Activated T-helper 2 cell treated with anti-CD3 and anti-CD28 coated beads, Interferon-gamma antibody, Interleukin-2, Interleukin-4, amounts not matched to agents 10 μg/mL and 5 μg/mL and 100 μg/mL, durations not matched to agents 14 hours and 24 hours and 36 hours (primary cell): ENCODE results near the gene YLPM1. TPM values are rescaled to one million over a fixed set of nuclear protein-coding genes. Genes with fewer than 3 reads are reported as not detected.

Experiments used
- DNase-seq: peaks from one replicate; pipeline ENCODE4 v3.0.0; 2021; ENCODE audit warnings: low spot score
- H3K27ac Mint-ChIP-seq: one replicate; pipeline ENCODE4 v1.8.0; 2021; ENCODE audit warnings: mixed read lengths
- H3K27me3 Mint-ChIP-seq: one replicate; pipeline ENCODE4 v1.8.0; 2021; ENCODE audit warnings: low read depth, mixed read lengths
- H3K36me3 Mint-ChIP-seq: one replicate; pipeline ENCODE4 v1.8.0; 2021; ENCODE audit warnings: low read depth, mixed read lengths
- H3K4me1 Mint-ChIP-seq: one replicate; pipeline ENCODE4 v1.8.0; 2021; ENCODE audit warnings: low read depth, mixed read lengths
- H3K4me3 Mint-ChIP-seq: one replicate; pipeline ENCODE4 v1.8.0; 2021; ENCODE audit warnings: low read depth, mild to moderate bottlenecking, moderate library complexity, mixed read lengths
- H3K9me3 Mint-ChIP-seq: one replicate; pipeline ENCODE4 v1.8.0; 2021; ENCODE audit warnings: mixed read lengths
- intact Hi-C: fragments of 100-400 bp; cut with micrococcal nuclease; formaldehyde crosslinking; loops from one replicate; pipeline ENCODE4 v1.15.1; 2023
- total RNA-seq: library from RNA; stranded (reverse); gene quantifications from 2 replicates; pipeline ENCODE4 v1.2.3, GENCODE V29; 2022

YLPM1 gene
- 71.7 and 75.1 TPM in 2 replicates for total RNA-seq

GRCh38 chr14:74762917-74763802, at the start of gene YLPM1:
Gene YLPM1, plus strand, starts transcription at chr14:74763316. Its CDS starts 174 bp downstream, at chr14:74763490.
- intact Hi-C loops: loop anchor here (1.0 to 10.0 kb wide), 3 partner anchors 30 to 902 kb away; partner anchors contain the start of genes AREL1, ERG28, FCF1 and TTLL5
- DNase-seq: peak; percentile 93
- H3K9me3 Mint-ChIP-seq: peaks cover 4% of the 10 kb centered on the region
- H3K4me1 Mint-ChIP-seq: peaks cover 42% of the 10 kb centered on the region
- peak within 1 kb of the TSS; percentile 100 for H3K4me3 Mint-ChIP-seq
- peaks cover 32% of the 10 kb centered on the region for H3K36me3 Mint-ChIP-seq
- H3K27ac Mint-ChIP-seq: peak within 1 kb of the TSS; percentile 98
- no peaks in the 10 kb centered on the region for H3K27me3 Mint-ChIP-seq

GRCh38 chr14:74713395-74713735, 49.8 kb upstream of the YLPM1 start:
- H3K27ac Mint-ChIP-seq: peak overlapping the region; percentile 97
- peak overlapping the region; percentile 98 for H3K4me3 Mint-ChIP-seq
- intact Hi-C loops: loop anchor here (1.0 to 5.0 kb wide), 2 partner anchors 50 to 106 kb away; partner anchors contain the start of gene YLPM1
- H3K4me1 Mint-ChIP-seq: peaks cover 27% of the 10 kb centered on the region
- peaks cover 30% of the 10 kb centered on the region for H3K36me3 Mint-ChIP-seq
- no peaks in the 10 kb centered on the region for H3K27me3 Mint-ChIP-seq
- no peak for DNase-seq
- no peaks in the 10 kb centered on the region for H3K9me3 Mint-ChIP-seq

GRCh38 chr14:74720526-74720925, 42.6 kb upstream of the YLPM1 start:
- H3K27ac Mint-ChIP-seq: no peak overlapping the region
- no peaks in the 10 kb centered on the region for H3K9me3 Mint-ChIP-seq
- DNase-seq: no peak
- H3K27me3 Mint-ChIP-seq: no peaks in the 10 kb centered on the region
- peaks cover 41% of the 10 kb centered on the region for H3K36me3 Mint-ChIP-seq
- H3K4me3 Mint-ChIP-seq: no peak overlapping the region
- peaks cover 4% of the 10 kb centered on the region for H3K4me1 Mint-ChIP-seq
- intact Hi-C loops: no loop called here

- Mint-ChIP-seq H3K36me3 (peaks cover 37% of the 10 kb centered on the region), H3K27ac (no peak overlapping the region), H3K4me1 (no peaks in the 10 kb centered on the region), H3K9me3 (no peaks in the 10 kb centered on the region), H3K4me3 (no peak overlapping the region), H3K27me3 (no peaks in the 10 kb centered on the region)
- no peak for DNase-seq
- intact Hi-C loops: no loop called here
Measured at GRCh38 chr14:74723134-74723533, 40.0 kb upstream of the YLPM1 start.

GRCh38 chr14:74732387-74732786, 30.7 kb upstream of the YLPM1 start:
- peaks cover 2% of the 10 kb centered on the region for H3K4me1 Mint-ChIP-seq

GRCh38 chr14:74733221-74733620, 29.9 kb upstream of the YLPM1 start:
- peaks cover 32% of the 10 kb centered on the region for H3K36me3 Mint-ChIP-seq
- no peak overlapping the region for H3K4me3 Mint-ChIP-seq
- H3K27me3 Mint-ChIP-seq: no peaks in the 10 kb centered on the region

More at GRCh38 chr14:74732387-74732786, 30.7 kb upstream of the YLPM1 start:
- peaks cover 35% of the 10 kb centered on the region for H3K36me3 Mint-ChIP-seq
- no peaks in the 10 kb centered on the region for H3K27me3 Mint-ChIP-seq
- DNase-seq: no peak
- no peaks in the 10 kb centered on the region for H3K9me3 Mint-ChIP-seq
- intact Hi-C loops: no loop called here
- H3K27ac Mint-ChIP-seq: no peak overlapping the region
- H3K4me3 Mint-ChIP-seq: no peak overlapping the region

GRCh38 chr14:74735125-74735524, 28.0 kb upstream of the YLPM1 start:
- no peaks in the 10 kb centered on the region for H3K9me3 Mint-ChIP-seq
- H3K4me3 Mint-ChIP-seq: no peak overlapping the region

More at GRCh38 chr14:74733221-74733620, 29.9 kb upstream of the YLPM1 start:
- H3K27ac Mint-ChIP-seq: no peak overlapping the region
- no peaks in the 10 kb centered on the region for H3K9me3 Mint-ChIP-seq
- no peak for DNase-seq
- intact Hi-C loops: no loop called here
- H3K4me1 Mint-ChIP-seq: peaks cover 2% of the 10 kb centered on the region

GRCh38 chr14:74737753-74738325, 25.3 kb upstream of the YLPM1 start:
- H3K27ac Mint-ChIP-seq: no peak overlapping the region
- no peaks in the 10 kb centered on the region for H3K4me1 Mint-ChIP-seq
- no peaks in the 10 kb centered on the region for H3K27me3 Mint-ChIP-seq
- intact Hi-C loops: no loop called here
- DNase-seq: no peak
- H3K9me3 Mint-ChIP-seq: no peaks in the 10 kb centered on the region
- no peak overlapping the region for H3K4me3 Mint-ChIP-seq
- H3K36me3 Mint-ChIP-seq: peaks cover 32% of the 10 kb centered on the region

More at GRCh38 chr14:74735125-74735524, 28.0 kb upstream of the YLPM1 start:
- Mint-ChIP-seq H3K36me3 (peaks cover 32% of the 10 kb centered on the region), H3K27ac (no peak overlapping the region), H3K27me3 (no peaks in the 10 kb centered on the region), H3K4me1 (no peaks in the 10 kb centered on the region)
- no peak for DNase-seq
- intact Hi-C loops: no loop called here

- intact Hi-C loops: no loop called here
Measured at GRCh38 chr14:74739293-74740030, 23.7 kb upstream of the YLPM1 start.

GRCh38 chr14:74747237-74747636, 15.9 kb upstream of the YLPM1 start:
- peaks cover 5% of the 10 kb centered on the region for H3K9me3 Mint-ChIP-seq
- no peak overlapping the region for H3K4me3 Mint-ChIP-seq
- no peaks in the 10 kb centered on the region for H3K36me3 Mint-ChIP-seq
- no peak for DNase-seq
- H3K4me1 Mint-ChIP-seq: no peaks in the 10 kb centered on the region
- no peaks in the 10 kb centered on the region for H3K27me3 Mint-ChIP-seq
- intact Hi-C loops: no loop called here
- no peak overlapping the region for H3K27ac Mint-ChIP-seq

More at GRCh38 chr14:74739293-74740030, 23.7 kb upstream of the YLPM1 start:
- no peak for DNase-seq
- H3K9me3 Mint-ChIP-seq: no peaks in the 10 kb centered on the region
- H3K36me3 Mint-ChIP-seq: peaks cover 26% of the 10 kb centered on the region
- no peak overlapping the region for H3K27ac Mint-ChIP-seq
- no peak overlapping the region for H3K4me3 Mint-ChIP-seq
- H3K4me1 Mint-ChIP-seq: no peaks in the 10 kb centered on the region
- no peaks in the 10 kb centered on the region for H3K27me3 Mint-ChIP-seq

GRCh38 chr14:74754157-74754556, 9.0 kb upstream of the YLPM1 start:
- intact Hi-C loops: no loop called here
- H3K4me1 Mint-ChIP-seq: no peaks in the 10 kb centered on the region
- no peak overlapping the region for H3K27ac Mint-ChIP-seq
- H3K36me3 Mint-ChIP-seq: no peaks in the 10 kb centered on the region
- H3K9me3 Mint-ChIP-seq: peaks cover 15% of the 10 kb centered on the region
- H3K4me3 Mint-ChIP-seq: no peak overlapping the region
- no peaks in the 10 kb centered on the region for H3K27me3 Mint-ChIP-seq
- no peak for DNase-seq

GRCh38 chr14:74754899-74755298, 8.2 kb upstream of the YLPM1 start:
- no peak overlapping the region for H3K27ac Mint-ChIP-seq
- intact Hi-C loops: no loop called here
- no peaks in the 10 kb centered on the region for H3K4me1 Mint-ChIP-seq
- H3K36me3 Mint-ChIP-seq: no peaks in the 10 kb centered on the region
- DNase-seq: no peak
- no peaks in the 10 kb centered on the region for H3K27me3 Mint-ChIP-seq
- H3K9me3 Mint-ChIP-seq: peaks cover 15% of the 10 kb centered on the region
- no peak overlapping the region for H3K4me3 Mint-ChIP-seq
